Right lobe of liver (tissue), 4 donors: ENCODE measurements around the gene RFX3.

Experiments
- CTCF ChIP-seq, 4 donors: fragments of 200-600 bp in 3 of 4; fragments of 450-650 bp in 1 of 4; IDR thresholded peaks; one replicate each; pipeline versions ENCODE4 v1.5.1 to v1.8.0; 2016 to 2022; ENCODE audit warnings: antibody characterized with exemption in 4 of 4, mild to moderate bottlenecking in 2 of 4
- POLR2A ChIP-seq: fragments of 450-650 bp; IDR thresholded peaks from one replicate; pipeline ENCODE4 v1.6.1; 2017; ENCODE audit warnings: antibody characterized with exemption, mild to moderate bottlenecking
- donor health status: DM: no; HTN: no; CAD: no.
- donor health status: DM: no; HTN: no; CAD: no.
- donor health status: DM: no; HTN: yes; CAD: no.

- no peak for TF ChIP-seq CTCF (IDR thresholded peaks at IDR 0.05)
- no peak for TF ChIP-seq POLR2A
Observed at GRCh38 chr9:3446313-3446712, 79.5 kb downstream of the RFX3 start.
